Peyer's patch (tissue), 4 donors: ENCODE measurements around the gene RNF130.

ENCODE experiments used
- CTCF ChIP-seq, 6 experiments: fragments of 450-650 bp in 4 of 6; fragments of 200-600 bp in 2 of 6; sonication (generic) in 1 of 6; IDR thresholded peaks; one replicate each; pipeline ENCODE4 v1.5.1; 2017 to 2019; ENCODE audit warnings: antibody characterized with exemption in 6 of 6, mild to moderate bottlenecking in 3 of 6, moderate library complexity in 1 of 6
- POLR2A ChIP-seq, 2 donors: fragments of 450-650 bp; IDR thresholded peaks; one replicate each; pipeline ENCODE4 v1.5.1; 2017; ENCODE audit warnings: antibody characterized with exemption in 2 of 2, mild to moderate bottlenecking in 2 of 2, moderate library complexity in 2 of 2

DNA sequence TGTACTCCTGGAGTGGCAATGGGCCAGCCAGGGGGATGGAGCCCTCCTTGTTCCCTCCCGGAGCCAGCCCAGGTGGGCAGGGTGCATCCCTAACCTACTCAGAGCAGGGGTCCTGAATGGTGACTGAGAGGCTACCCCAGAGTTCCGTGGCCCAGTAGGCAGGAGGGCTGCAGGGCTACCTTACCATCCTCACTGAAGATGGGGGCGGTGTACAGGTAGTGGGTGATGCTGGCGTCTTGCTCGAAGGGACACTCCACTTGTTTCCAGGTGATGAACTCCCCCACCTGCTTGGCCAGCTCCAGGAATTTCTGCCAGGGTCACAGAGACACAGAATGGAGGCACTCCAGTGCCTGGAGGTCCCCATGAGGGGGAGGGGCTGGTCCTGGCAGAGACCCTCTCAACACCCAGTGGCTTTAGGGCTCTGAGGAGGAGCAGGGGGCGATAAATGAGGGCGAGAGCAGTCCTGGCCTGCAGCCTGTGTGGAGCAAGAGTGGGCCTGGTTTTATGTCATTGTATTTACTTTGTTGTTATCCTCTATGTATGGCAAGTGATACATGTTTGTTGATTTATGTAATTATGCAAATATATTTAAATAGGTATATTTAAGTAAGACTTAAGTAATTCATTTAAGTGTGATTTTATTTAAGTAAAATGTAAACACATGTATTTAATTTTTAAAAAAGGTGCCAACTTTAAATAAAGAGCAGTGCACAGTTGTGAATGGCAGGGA is 39.9 kb upstream of the RNF130 start:
- TF ChIP-seq POLR2A (IDR thresholded peaks at IDR 0.05) (no peak), CTCF (IDR thresholded peaks at IDR 0.05) (no peak)
